ENCODE measurements around the gene COL5A1.
"Not testable (repeated sequence)": the region's sequence is repeated elsewhere in the genome, so short reads cannot be mapped to it uniquely, and the experiment has no call there.

The COL5A1 gene

GRCh38 chr9:134707731-134708671 is 66.4 kb downstream of the COL5A1 start:
- no peak for DNase-seq (ENCODE audit: low read depth in 2 of 2)

GRCh38 chr9:134708672-134709038 is 67.1 kb downstream of the COL5A1 start:
- DNase-seq (ENCODE audit: low read depth in 2 of 2), result no peak

GRCh38 chr9:134709512-134710270 is 68.1 kb downstream of the COL5A1 start:
- no peak for DNase-seq (ENCODE audit: low read depth in 2 of 2)

- DNase-seq (ENCODE audit: low read depth in 2 of 2), result no peak
Measured at GRCh38 chr9:134710271-134710540, 68.6 kb downstream of the COL5A1 start.

- DNase-seq (ENCODE audit: low read depth in 2 of 2), result no peak
Measured at GRCh38 chr9:134710901-134711300, 69.3 kb downstream of the COL5A1 start.

- DNase-seq (ENCODE audit: low read depth in 2 of 2), result no peak
Measured at GRCh38 chr9:134712243-134712642, 70.6 kb downstream of the COL5A1 start.

- no peak for DNase-seq (ENCODE audit: low read depth in 2 of 2)
Measured at GRCh38 chr9:134712926-134713325, 71.3 kb downstream of the COL5A1 start.

- not testable (repeated sequence) for DNase-seq (ENCODE audit: low read depth in 2 of 2)
Measured at GRCh38 chr9:134715536-134715935, 73.9 kb downstream of the COL5A1 start.

- DNase-seq (ENCODE audit: low read depth in 2 of 2), result no peak
Measured at GRCh38 chr9:134716067-134716466, 74.5 kb downstream of the COL5A1 start.

GRCh38 chr9:134717056-134717455 is 75.5 kb downstream of the COL5A1 start:
- DNase-seq (ENCODE audit: low read depth in 2 of 2), result no peak

GRCh38 chr9:134717924-134718645 is 76.5 kb downstream of the COL5A1 start:
- DNase-seq (ENCODE audit: low read depth in 2 of 2), result no peak

GRCh38 chr9:134719331-134719730 is 77.7 kb downstream of the COL5A1 start:
- DNase-seq (ENCODE audit: low read depth in 2 of 2), result no peak

GRCh38 chr9:134720136-134720753 is 78.6 kb downstream of the COL5A1 start:
- DNase-seq (ENCODE audit: low read depth in 2 of 2), result no peak

- no peak for DNase-seq (ENCODE audit: low read depth in 2 of 2)
Measured at GRCh38 chr9:134720796-134721195, 79.2 kb downstream of the COL5A1 start.

- DNase-seq (ENCODE audit: low read depth in 2 of 2), result no peak
Measured at GRCh38 chr9:134721344-134721743, 79.7 kb downstream of the COL5A1 start.

- no peak for DNase-seq (ENCODE audit: low read depth in 2 of 2)
Measured at GRCh38 chr9:134722120-134722701, 80.6 kb downstream of the COL5A1 start.

- no peak for DNase-seq (ENCODE audit: low read depth in 2 of 2)
Measured at GRCh38 chr9:134723037-134723436, 81.4 kb downstream of the COL5A1 start.

- no peak for DNase-seq (ENCODE audit: low read depth in 2 of 2)
Measured at GRCh38 chr9:134723491-134724190, 82.0 kb downstream of the COL5A1 start.

- DNase-seq (ENCODE audit: low read depth in 2 of 2), result no peak
Measured at GRCh38 chr9:134724202-134724911, 82.8 kb downstream of the COL5A1 start.

- no peak for DNase-seq (ENCODE audit: low read depth in 2 of 2)
Measured at GRCh38 chr9:134724912-134725604, 83.5 kb downstream of the COL5A1 start.

All from fibroblast of skin of left biceps (primary cell).